HG02763 (cell line): Measurements from ENCODE around the gene RSU1.
"Not testable (repeated sequence)": the region's sequence is repeated elsewhere in the genome, so short reads cannot be mapped to it uniquely, and the experiment has no call there.

Experiments
- ATAC-seq: cut with Tn5 transposase; IDR thresholded peaks from one replicate; pipeline ENCODE4 v1.9.1; 2021; ENCODE audit warnings: mild to moderate bottlenecking, moderate library complexity; ENCODE audit not compliant: unreplicated experiment

Gene RSU1

DNA sequence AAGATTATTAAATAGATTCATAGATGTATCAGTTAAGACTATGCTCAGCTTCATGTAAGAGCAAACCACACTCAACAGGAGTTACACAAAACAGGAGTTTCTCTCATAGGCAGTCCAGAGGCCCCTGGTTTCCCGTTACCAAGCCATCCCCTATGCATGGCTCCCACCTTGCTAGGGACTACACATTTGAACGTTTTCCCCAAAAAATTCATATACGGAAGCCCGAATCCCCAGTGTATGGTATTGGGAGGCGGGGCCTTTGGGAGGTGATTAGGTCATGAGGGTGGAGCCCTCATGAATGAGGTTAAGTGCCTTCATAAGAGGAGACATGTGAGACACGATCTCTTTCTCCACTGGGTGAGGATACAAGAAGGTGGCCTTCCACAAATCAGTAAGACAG lies 29.1 kb downstream of the RSU1 start:
- no peak for ATAC-seq

DNA sequence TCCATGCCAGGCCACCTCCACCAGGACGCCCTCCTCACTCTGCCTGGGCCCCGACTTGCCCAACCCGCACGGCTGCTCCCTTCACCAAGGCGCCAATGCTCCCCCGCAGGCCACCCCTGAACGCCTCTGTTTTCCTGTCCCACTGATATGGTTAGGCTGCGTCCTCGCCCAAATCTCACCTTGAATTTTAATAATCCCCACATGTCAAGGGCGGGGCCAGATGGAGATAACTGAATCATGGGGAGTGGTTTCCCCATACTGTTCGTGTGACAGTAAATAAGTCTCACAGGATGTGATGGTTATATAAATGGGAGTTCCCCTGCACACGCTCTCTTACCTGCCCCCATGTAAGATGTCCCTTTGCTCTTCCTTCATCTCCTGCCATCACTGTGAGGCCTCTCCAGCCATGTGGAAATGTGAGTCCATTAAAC lies 29.8 kb downstream of the RSU1 start:
- ATAC-seq, result peak; percentile 60

DNA sequence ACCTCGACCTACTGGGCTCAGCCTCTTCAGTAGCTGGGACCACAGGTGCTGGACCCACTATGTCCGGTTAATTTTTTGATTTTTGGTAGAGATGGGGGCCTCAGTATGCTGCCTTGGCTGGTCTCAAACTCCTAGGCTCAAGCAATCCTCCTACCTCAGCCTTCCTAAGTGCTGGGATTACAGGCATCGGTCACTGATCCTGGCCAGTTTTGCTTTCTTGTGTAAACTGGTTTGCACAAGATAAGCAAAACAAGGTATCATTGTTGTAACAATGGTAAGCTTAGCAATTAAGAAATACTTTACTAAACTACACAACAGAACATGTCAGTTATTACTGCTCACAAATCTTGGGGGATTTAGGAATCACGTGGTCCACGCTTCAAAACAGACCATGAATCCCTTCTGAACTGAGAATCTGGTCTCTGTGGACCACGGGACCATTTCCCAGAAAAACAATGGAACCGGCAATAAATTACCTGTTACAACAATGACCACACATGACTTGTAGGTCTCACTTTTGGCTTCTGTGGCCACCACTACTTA lies 36.8 kb downstream of the RSU1 start:
- ATAC-seq, result no peak

DNA sequence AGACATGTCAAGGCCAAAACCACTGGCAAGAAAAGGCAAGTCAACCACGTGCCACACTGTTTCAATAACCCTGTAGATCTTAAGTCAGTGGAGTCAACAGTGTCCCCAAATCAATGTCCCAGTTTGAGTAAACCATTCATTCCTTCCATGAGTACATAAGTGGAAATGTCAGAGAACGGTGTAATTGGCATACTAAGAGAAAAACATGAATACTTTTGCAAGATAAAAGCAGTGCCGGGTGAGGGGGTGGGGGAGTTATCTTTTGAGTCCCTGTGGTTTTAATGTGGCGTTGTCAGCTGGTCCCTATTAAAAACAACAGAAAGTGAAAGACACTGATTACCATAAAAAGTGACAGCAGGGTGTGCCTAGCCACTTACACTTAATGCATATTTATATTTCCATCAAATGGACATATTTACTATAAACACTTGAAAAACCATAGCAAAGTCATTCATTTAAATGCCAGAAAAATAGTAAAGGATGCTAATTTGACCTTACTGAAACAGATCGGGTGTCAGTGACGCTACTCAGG lies 37.8 kb downstream of the RSU1 start:
- peak; percentile 78 for ATAC-seq

DNA sequence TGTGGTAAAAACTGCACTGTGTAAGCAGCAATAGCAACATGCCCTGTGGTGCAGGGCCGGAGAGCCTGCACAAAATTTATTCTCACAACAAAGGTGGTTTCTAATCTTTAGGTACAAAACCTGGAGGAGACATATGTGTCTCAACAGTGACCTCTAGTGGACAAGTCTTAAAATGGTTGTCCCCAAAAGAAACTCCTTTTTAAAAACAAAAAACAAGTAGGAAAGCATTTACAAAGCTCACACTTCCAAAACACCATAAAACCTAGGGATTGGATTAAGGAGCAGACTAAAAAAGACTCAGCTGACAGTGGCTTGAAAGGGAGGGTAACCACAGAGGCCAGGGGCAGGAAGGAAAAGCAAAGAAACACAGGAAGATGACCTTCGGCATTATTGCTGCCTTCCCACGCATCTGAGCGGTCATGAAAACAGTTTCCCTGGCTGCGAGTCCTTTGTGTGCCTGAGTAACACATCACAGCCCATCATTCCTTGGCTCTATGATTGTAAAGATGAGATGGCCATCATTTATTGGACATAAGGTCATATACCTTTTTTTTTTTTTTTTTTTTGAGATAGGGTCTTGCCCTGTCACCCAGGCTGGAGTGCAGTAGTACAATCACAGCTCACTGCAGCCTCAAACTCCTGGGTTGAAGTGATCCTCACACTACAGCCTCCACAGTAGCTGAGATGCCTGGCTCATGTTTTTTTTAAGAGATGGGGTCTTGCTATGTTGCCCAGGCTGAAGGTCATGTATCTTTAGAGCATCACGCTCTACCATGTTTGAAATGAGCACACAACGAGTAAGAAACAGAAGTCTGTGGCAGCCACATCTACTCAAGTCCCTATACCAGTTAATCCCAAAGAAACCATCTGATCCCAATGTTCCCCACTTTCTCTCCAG lies 39.5 kb downstream of the RSU1 start:
- no peak for ATAC-seq

GRCh38 chr10:16776896-16777295 lies 40.3 kb downstream of the RSU1 start:
- ATAC-seq, result no peak

DNA sequence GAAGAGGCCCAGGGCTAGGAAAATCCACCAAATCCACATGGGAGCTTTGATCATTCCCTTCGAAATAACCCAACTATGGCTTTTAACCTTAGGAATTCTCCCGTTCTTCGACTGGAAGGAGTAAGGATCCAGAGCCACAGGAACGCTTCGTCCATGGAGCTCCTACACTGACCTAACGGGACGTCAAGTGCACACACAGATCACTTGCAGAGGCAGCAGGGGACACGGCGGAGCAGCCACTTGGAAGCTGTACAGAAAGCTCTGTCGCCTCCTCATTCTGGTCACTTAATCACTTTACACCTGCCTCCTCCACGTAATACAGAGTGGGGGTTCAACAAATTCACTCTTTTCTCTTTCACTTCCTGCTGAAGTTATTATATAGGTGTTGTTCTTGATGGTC lies 43.9 kb downstream of the RSU1 start:
- ATAC-seq, result no peak

GRCh38 chr10:16770670-16771069 lies 46.6 kb downstream of the RSU1 start:
- ATAC-seq, result no peak

GRCh38 chr10:16770141-16770540 lies 47.1 kb downstream of the RSU1 start:
- no peak for ATAC-seq

DNA sequence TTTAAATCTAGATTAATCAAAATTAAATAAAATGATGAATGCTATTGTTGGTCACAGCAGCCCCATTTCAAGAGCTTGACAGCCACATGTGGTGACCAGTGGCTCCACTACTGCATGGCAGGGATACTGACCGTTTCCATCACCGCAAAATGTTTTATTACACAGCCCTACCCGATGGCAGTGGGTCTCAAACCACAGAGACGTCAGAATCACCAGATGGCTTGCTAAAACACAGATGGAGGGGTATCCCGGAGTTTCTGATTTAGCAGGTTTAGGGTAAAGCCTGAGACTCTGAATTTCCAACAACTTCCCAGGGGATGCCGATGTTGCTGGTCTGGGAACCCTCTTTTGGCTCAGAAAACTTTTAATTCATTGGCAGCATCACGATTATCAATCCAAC lies 47.9 kb downstream of the RSU1 start:
- ATAC-seq, result no peak

DNA sequence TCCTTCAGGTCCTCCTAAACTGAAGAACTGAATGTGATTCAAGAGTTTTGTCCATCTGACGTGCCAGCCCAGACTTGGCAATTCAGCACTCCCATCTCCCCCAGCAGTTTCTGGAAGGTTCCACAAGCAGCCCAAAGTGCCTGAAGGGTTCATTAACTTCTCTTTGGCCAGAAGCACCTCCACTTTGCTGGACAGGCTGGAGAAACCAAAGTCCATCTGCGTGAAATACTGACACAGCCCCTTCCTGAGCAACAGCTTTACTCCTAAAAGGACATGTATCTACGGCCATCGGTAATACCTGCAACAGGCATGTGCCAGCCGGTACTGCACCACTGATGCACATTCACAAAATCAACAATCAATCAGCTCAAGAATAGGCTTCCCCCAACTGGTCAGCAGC lies 48.5 kb downstream of the RSU1 start:
- no peak for ATAC-seq

- ATAC-seq, result no peak
Measured at GRCh38 chr10:16765509-16766375, 51.5 kb downstream of the RSU1 start.

DNA sequence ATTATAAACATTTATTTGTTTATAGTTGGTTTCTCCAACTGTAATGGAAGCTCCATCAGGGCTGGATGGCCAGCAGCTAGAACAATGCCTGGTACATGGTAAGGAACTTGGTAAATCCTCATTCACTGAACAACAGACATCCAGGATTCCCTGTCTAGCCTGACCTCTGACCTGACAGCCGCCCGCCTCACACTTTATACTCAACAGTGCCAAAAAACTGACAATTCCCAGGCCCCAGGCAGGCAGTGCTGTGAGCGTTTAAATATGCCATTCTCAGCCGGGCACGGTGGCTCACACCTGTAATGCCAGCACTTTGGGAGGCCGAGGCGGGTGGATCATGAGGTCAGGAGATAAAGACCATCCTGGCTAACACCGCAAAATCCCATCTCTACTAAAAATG lies 55.9 kb downstream of the RSU1 start:
- no peak for ATAC-seq

- ATAC-seq, result no peak
Measured at GRCh38 chr10:16756561-16757221, 60.5 kb downstream of the RSU1 start.

- no peak for ATAC-seq
Measured at GRCh38 chr10:16754765-16755164, 62.5 kb downstream of the RSU1 start.

DNA sequence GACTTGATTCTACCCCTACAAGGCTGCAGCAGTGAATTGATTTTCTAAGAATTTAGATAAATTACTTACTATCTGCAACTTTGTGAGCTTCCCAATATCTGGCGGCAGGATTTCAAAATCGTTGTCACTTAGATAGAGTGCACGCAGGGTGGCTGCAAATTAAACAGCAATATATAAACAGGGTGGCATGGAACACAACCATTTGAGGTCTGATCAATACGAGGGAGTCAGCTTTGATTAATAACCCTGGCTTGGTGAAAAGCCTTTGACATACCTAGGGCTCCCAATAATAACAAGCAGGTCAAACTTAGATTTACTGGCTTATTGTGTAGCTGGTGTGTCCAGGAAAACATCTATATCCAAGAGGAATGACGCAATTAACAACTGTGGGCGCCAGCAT lies 64.4 kb downstream of the RSU1 start:
- not testable (repeated sequence) for ATAC-seq

DNA sequence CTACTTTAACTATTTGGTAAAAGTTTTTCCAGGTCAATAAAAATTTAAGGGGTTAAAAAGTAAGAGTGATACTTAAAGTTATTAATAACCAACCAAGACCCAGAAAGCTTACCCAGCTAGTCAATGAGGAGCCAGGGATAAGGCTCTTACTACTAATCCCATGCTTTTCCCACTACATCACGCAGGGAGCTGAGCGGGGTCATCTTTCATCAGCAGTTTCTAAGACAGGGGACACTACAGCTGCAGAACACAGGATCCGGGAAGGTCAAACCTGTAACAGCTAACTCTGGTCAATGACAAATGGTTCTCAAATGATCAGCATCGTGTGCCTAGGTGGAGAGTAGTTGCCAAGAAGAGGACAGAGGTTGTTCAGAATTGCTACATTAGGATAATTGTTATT lies 65.1 kb downstream of the RSU1 start:
- no peak for ATAC-seq

- no peak for ATAC-seq
Measured at GRCh38 chr10:16751244-16751643, 66.0 kb downstream of the RSU1 start.

- no peak for ATAC-seq
Measured at GRCh38 chr10:16750461-16750860, 66.8 kb downstream of the RSU1 start.

- ATAC-seq, result no peak
Measured at GRCh38 chr10:16748749-16749148, 68.5 kb downstream of the RSU1 start.

DNA sequence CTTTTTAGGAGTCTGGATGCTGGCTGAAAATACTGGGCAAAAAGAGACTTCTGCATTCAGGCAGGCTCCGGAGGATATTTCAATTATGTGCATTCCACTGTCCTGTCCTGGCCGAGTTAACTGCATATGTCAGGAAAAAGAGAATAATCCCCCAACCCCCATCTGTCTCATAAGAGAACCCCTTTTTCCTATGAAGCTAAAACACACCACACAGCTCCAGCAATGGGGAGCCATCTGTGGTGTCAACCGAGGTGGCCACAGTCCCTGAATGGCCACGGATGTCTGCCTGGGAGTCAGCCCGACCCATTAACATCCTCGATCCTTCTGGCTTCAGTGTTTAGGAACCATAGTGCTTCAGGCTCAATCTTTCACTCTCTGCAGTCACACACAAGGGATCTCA lies 70.4 kb downstream of the RSU1 start:
- no peak for ATAC-seq
